Adrenal gland (tissue), 5 donors: ENCODE measurements around the gene MYRFL.

Source experiments
- CTCF ChIP-seq, 6 experiments: fragments of 450-650 bp in 4 of 6; fragments of 200-600 bp in 2 of 6; sonication (generic) in 1 of 6; IDR thresholded peaks; 1 replicate in 5 of 6; 2 replicates in 1 of 6; pipeline versions ENCODE4 v1.5.1 to v1.8.0; 2016 to 2021; ENCODE audit warnings: antibody characterized with exemption in 6 of 6, mild to moderate bottlenecking in 2 of 6, moderate library complexity in 1 of 6
- POLR2A ChIP-seq, 2 donors: fragments of 450-650 bp; IDR thresholded peaks; one replicate each; pipeline ENCODE4 v1.6.1; 2017; ENCODE audit warnings: antibody characterized with exemption in 2 of 2, mild to moderate bottlenecking in 2 of 2, moderate library complexity in 1 of 2
- donor health status: DM: no; HTN: no; CAD: no.

- TF ChIP-seq POLR2A (IDR thresholded peaks at IDR 0.05) (no peak), CTCF (IDR thresholded peaks at IDR 0.05) (no peak)
Observed at GRCh38 chr12:69993433-69993832, 168.4 kb downstream of the MYRFL start.
